NT2/D1 (cell line): Measurements from ENCODE around the gene TSC22D1.

ENCODE experiments used
- SUZ12 ChIP-seq: IDR thresholded peaks from 2 replicates; pipeline ENCODE4 v1.6.1; 2011; ENCODE audit not compliant: insufficient read length, insufficient read depth; ENCODE audit errors: extremely low read depth
- YY1 ChIP-seq: IDR thresholded peaks from 2 replicates; pipeline ENCODE4 v1.6.1; 2011; ENCODE audit not compliant: insufficient read length, insufficient read depth
- ZNF274 ChIP-seq: IDR thresholded peaks from 2 replicates; pipeline ENCODE4 v1.6.1; 2011; ENCODE audit warnings: mild to moderate bottlenecking, low read depth, low read length

GRCh38 chr13:44514278-44514677, 61.9 kb downstream of the TSC22D1 start:
- TF ChIP-seq ZNF274 (no peak), YY1 (no peak), SUZ12 (no peak)
